ENCODE results near the gene RBM48. TPM values are rescaled to one million over a fixed set of nuclear protein-coding genes. Genes with fewer than 3 reads are reported as not detected.

RBM48 gene
- total RNA-seq, 4 donors from 2014 or later: 8.3 to 11.6 (median 10.1) TPM

GRCh38 chr7:92504563-92504962 is 24.0 kb upstream of the RBM48 start:
- H3K9me3 ChIP-seq: no peaks in the 10 kb centered on the region
- intact Hi-C loops (cut with DNase I): loop anchor here (10.0 kb wide), 1 partner anchor 290 kb away; no protein-coding TSS in a partner anchor
- H3K36me3 ChIP-seq: peaks cover 39 to 98% (median 78%) of the 10 kb centered on the region in 4 donors
- no peak overlapping the region for H3K27ac ChIP-seq (replicated peaks in 1 of 4)
- TF ChIP-seq POLR2AphosphoS5 (IDR thresholded peaks at IDR 0.05) (no peak), EP300 (IDR thresholded peaks at IDR 0.05) (no peak), POLR2A (IDR thresholded peaks at IDR 0.05; ENCODE audit: low read depth) (no peak)
- no peak for DNase-seq (ENCODE audit: extremely low spot score)
- 89% methylated on average over 3 of the region's 3 CpGs for WGBS
- no peaks in the 10 kb centered on the region for H3K4me1 ChIP-seq
- H3K27me3 ChIP-seq: no peaks in the 10 kb centered on the region
- H3K4me3 ChIP-seq: no peak overlapping the region

- Histone ChIP-seq H3K36me3 (peaks cover 34 to 98% (median 73%) of the 10 kb centered on the region in 4 donors), H3K27ac (replicated peaks in 1 of 4) (no peak overlapping the region), H3K4me1 (no peaks in the 10 kb centered on the region), H3K4me3 (no peak overlapping the region), H3K27me3 (no peaks in the 10 kb centered on the region), H3K9me3 (no peaks in the 10 kb centered on the region)
- intact Hi-C loops (cut with DNase I): loop anchor here (10.0 kb wide), 1 partner anchor 292 kb away; no protein-coding TSS in a partner anchor
- DNase-seq (ENCODE audit: extremely low spot score): no peak
- TF ChIP-seq POLR2AphosphoS5 (IDR thresholded peaks at IDR 0.05): no peak
- TF ChIP-seq, protein P1, sequence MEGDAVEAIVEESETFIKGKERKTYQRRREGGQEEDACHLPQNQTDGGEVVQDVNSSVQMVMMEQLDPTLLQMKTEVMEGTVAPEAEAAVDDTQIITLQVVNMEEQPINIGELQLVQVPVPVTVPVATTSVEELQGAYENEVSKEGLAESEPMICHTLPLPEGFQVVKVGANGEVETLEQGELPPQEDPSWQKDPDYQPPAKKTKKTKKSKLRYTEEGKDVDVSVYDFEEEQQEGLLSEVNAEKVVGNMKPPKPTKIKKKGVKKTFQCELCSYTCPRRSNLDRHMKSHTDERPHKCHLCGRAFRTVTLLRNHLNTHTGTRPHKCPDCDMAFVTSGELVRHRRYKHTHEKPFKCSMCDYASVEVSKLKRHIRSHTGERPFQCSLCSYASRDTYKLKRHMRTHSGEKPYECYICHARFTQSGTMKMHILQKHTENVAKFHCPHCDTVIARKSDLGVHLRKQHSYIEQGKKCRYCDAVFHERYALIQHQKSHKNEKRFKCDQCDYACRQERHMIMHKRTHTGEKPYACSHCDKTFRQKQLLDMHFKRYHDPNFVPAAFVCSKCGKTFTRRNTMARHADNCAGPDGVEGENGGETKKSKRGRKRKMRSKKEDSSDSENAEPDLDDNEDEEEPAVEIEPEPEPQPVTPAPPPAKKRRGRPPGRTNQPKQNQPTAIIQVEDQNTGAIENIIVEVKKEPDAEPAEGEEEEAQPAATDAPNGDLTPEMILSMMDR (IDR thresholded peaks at IDR 0.05): no peak
- no peak for TF ChIP-seq POLR2A (IDR thresholded peaks at IDR 0.05; ENCODE audit: low read depth)
- no peak for TF ChIP-seq EP300 (IDR thresholded peaks at IDR 0.05)
- WGBS: 95% methylated on average over 2 of the region's 2 CpGs
These were observed 22.2 kb upstream of the RBM48 start for GRCh38 chr7:92506363-92506762.

GRCh38 chr7:92508946-92509345 is 19.6 kb upstream of the RBM48 start:
- Histone ChIP-seq H3K27me3 (no peaks in the 10 kb centered on the region), H3K4me3 (no peak overlapping the region), H3K27ac (replicated peaks in 1 of 4) (no peak overlapping the region), H3K36me3 (peaks cover 19 to 94% (median 67%) of the 10 kb centered on the region in 4 donors), H3K9me3 (no peaks in the 10 kb centered on the region), H3K4me1 (no peaks in the 10 kb centered on the region)
- no peak for DNase-seq (ENCODE audit: extremely low spot score)
- intact Hi-C loops (cut with DNase I): loop anchor here (10.0 kb wide), 1 partner anchor 294 kb away; no protein-coding TSS in a partner anchor
- 97% methylated on average over 5 of the region's 5 CpGs for WGBS
- TF ChIP-seq EP300 (IDR thresholded peaks at IDR 0.05): no peak

- no peak for DNase-seq (ENCODE audit: extremely low spot score)
- Histone ChIP-seq H3K27ac (replicated peaks in 1 of 4) (no peak overlapping the region), H3K4me1 (no peaks in the 10 kb centered on the region), H3K4me3 (no peak overlapping the region), H3K36me3 (peaks cover 28 to 82% (median 60%) of the 10 kb centered on the region in 4 donors), H3K27me3 (no peaks in the 10 kb centered on the region), H3K9me3 (no peaks in the 10 kb centered on the region)
- TF ChIP-seq POLR2A (IDR thresholded peaks at IDR 0.05; ENCODE audit: low read depth) (no peak), EP300 (IDR thresholded peaks at IDR 0.05) (no peak), POLR2AphosphoS5 (IDR thresholded peaks at IDR 0.05) (no peak)
- TF ChIP-seq, protein P1 (IDR thresholded peaks at IDR 0.05): no peak
- 60% methylated on average over 3 of the region's 3 CpGs for WGBS
- intact Hi-C loops (cut with DNase I): no loop called here
These were observed 15.3 kb upstream of the RBM48 start for GRCh38 chr7:92513167-92513902.

GRCh38 chr7:92517631-92518030 is 11.0 kb upstream of the RBM48 start:
- no peak for TF ChIP-seq POLR2A (IDR thresholded peaks at IDR 0.05; ENCODE audit: low read depth)
- TF ChIP-seq POLR2AphosphoS5 (IDR thresholded peaks at IDR 0.05): no peak
- TF ChIP-seq, protein P1 (IDR thresholded peaks at IDR 0.05): no peak
- no peak for TF ChIP-seq EP300 (IDR thresholded peaks at IDR 0.05)

More at GRCh38 chr7:92517631-92518030, 11.0 kb upstream of the RBM48 start:
- Histone ChIP-seq H3K36me3 (peaks cover 24 to 65% (median 40%) of the 10 kb centered on the region in 4 donors), H3K27ac (replicated peaks in 1 of 4) (no peak overlapping the region), H3K9me3 (no peaks in the 10 kb centered on the region), H3K4me1 (no peaks in the 10 kb centered on the region), H3K4me3 (no peak overlapping the region), H3K27me3 (no peaks in the 10 kb centered on the region)
- intact Hi-C loops (cut with DNase I): no loop called here
- DNase-seq (ENCODE audit: extremely low spot score): no peak
- 71% methylated on average over 3 of the region's 3 CpGs for WGBS
